Activated T-cell treated with anti-CD3 and anti-CD28 coated beads for 4 hours (primary cell): Measurements from ENCODE around the gene PLB1.
"Not testable (repeated sequence)": the region's sequence is repeated elsewhere in the genome, so short reads cannot be mapped to it uniquely, and the experiment has no call there.

Experiments used
- DNase-seq: peaks from one replicate; pipeline ENCODE4 v3.0.0-alpha.2; 2020

The PLB1 gene

DNA sequence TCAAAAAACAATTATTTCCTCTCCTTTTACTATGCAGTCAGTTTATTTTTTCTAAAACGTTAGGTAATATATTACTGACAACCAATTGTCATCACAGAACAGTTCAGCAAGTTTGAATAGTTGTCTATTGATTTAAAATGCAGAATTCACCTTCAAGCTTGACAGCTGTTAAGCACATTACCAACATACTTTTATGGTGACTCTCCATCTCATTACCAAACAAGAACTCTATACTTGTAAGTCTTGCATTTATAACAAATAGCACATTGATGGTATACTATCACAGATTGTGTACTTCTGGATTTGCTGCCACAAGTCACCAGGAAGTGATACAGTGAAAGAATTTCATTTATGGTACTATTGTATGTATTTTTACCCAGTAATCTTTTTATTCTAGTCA is 156.4 kb downstream of the PLB1 start:
- DNase-seq = no peak

DNA sequence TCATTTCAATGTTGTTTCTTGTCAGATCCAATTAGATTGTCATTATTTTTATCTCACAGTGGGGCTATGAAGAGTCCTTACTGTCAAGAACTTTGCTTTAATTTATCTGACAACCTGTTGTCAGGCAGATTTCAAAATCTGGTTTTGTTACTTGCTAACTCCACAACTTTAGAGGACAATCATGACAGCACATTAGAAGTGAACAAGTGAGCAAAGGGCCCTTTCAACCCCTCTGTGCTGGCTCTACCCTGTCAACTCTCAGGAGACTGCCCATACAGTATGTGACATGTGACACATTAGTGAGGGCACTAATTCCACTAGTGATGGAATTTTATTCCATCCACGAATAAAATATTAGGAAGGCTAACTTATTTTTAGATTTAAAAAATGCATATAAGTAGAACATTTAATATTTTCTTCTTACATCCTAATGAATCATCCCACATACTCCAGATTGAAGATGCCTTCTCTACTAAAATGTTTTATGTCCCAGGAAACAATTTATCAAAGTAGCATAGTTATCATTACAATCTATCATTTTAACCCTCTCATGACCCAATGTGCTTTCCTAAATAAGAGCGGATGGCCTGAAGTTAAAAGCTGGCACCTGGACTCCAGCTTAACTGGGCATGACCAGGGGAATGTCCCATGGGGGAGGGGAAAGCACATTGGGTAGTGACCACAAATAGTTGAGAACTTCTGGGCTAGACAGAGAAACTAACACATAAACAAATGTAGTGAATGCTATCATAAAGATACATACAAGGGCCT is 158.2 kb downstream of the PLB1 start:
- no peak for DNase-seq

GRCh38 chr2:28654663-28655320 is 158.9 kb downstream of the PLB1 start:
- DNase-seq = no peak

DNA sequence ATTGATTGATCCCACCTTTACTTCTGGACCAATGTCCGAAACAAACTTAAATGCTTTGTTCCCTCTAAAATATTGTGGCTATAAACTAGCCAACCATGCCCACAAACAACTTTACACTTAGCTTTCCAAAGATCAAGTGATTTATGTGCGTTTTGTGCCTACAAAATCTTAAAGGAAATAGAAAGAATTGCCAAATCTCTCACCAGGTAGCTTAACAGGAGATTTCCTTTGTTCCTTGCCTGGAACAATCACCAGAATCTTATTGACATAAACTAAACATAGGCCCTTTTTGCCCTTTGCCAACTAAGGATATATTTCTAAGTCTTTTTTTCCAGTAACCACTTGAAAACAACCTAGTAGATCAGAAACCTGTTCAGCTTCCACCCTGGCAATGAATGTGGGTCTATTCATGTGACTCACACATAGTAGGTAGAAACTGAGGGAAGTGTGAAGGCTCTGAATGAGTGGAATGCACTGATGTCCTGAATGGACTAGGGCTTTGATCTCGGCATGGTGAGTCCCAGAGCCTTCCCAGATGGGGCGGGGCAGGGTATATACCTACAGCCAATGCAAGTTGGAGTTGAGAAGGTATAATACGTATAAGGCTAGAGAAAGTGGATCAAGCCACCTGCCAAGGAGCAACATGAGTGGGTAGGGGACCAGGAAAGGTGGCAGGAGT is 161.2 kb downstream of the PLB1 start:
- DNase-seq = no peak

GRCh38 chr2:28658369-28658768 is 162.5 kb downstream of the PLB1 start:
- no peak for DNase-seq

- DNase-seq = no peak
These were observed 163.3 kb downstream of the PLB1 start for GRCh38 chr2:28659127-28659526.

GRCh38 chr2:28661589-28662001 is 165.7 kb downstream of the PLB1 start:
- DNase-seq = no peak

GRCh38 chr2:28662044-28662443 is 166.2 kb downstream of the PLB1 start:
- no peak for DNase-seq

DNA sequence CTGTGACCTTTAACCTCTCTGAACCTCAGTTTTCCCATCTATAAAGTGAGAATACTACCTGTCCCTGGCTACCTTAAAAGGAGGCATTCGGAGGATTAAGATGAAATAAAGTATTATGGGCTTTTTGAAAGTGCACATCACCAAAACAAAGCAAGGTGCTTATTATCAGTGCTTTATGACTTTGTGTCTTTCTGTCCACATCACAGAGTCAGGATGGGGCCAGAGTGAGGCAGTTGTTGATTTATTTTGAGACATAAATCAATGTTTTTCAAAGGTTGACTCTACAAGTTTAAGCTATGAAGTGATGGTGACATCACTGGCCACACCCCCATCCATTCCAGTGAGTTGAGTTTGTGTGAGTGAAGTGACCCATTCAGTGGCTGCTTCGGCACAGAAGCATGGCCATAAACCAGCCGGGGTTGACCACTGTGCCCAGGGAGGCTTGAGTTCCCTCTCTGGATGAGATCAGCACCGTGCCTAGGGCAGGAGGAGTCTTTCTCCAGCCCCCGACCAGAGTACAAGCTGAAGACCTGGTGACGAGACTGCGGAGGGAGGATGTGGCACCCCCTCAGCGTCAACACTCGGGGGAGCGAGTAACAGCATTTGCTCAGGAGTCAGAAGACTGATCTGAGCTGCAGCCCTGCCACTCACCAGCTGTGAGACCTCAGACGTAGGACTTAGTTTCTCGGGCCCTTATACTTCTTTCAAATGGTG is 166.8 kb downstream of the PLB1 start:
- no peak for DNase-seq

DNA sequence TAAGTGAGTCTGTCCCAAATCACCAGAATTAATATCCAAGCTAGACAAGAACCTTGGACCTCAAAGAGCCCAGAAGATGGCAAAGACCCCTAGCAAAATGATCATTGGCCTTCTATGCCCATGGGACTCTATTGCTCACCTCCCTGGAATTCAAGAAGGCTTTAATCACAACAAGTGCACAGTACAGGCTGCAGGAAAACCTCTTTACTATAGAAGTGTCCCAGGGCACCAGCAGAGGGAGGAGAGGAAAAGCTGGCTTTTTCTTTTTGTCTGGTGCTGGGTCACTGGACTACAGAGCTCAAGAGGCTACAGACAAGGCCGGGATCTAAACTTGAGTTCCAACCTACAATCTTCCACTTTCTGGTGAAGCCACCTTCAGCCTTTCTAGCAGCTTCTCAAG is 167.5 kb downstream of the PLB1 start:
- no peak for DNase-seq

GRCh38 chr2:28664120-28664842 is 168.4 kb downstream of the PLB1 start:
- no peak for DNase-seq

- no peak for DNase-seq
These were observed 169.3 kb downstream of the PLB1 start for GRCh38 chr2:28665041-28665704.

GRCh38 chr2:28665811-28666377 is 170.0 kb downstream of the PLB1 start:
- not testable (repeated sequence) for DNase-seq

GRCh38 chr2:28666496-28667184 is 170.8 kb downstream of the PLB1 start:
- no peak for DNase-seq

GRCh38 chr2:28667261-28667660 is 171.4 kb downstream of the PLB1 start:
- no peak for DNase-seq

DNA sequence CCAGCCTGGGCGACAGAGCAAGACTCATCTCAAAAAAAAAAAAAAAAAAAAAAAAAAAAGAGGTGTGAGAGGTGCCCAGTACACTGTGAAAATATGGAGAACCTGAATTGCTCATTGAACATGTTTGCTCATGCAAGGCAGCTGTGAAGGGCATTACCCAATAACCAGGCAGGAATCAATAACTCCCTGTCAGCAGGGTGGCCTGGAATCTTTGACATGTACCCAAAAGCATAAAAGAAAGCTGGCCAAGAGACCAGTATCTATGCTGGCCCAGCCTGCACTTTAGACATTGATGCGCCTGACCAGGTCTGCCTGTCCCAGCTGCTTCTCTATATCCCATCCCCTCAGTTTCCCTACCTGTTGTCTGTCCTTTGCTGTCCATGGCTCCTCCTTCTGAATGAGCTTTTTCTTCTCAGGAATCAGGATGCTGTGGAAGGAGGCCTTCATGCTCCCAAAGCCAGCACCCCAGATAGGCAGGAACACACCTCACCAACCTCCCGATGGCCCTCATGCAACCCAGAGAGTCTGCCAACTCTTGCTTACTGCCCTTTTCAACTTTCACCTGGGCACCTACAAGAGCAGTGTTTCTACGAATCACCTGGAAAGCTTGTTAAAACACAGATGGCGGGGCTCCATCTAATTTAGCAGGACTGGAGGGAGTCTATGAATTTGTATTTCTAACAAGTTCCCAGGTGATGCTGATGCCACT is 172.4 kb downstream of the PLB1 start:
- no peak for DNase-seq

- DNase-seq = no peak
These were observed 173.0 kb downstream of the PLB1 start for GRCh38 chr2:28668880-28669279.

DNA sequence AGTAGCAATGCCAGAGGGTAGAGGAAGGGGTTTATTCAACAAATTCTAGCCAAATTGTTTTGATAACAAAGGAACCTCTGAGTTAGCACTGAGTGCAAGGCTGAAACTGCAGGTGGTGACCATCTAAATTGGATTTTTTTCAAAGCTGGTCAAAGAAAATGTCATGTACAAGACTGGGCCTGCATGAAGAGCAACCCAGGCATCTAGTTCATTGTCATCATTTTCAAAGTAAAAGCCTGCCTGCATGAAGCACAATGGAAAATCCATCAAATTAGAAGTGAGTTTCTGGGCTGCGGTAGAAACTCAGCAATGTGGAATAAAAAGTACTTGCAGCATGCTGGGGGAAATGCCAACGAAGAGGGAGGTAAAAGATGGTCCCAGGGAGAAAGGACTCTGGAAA is 175.0 kb downstream of the PLB1 start:
- no peak for DNase-seq

DNA sequence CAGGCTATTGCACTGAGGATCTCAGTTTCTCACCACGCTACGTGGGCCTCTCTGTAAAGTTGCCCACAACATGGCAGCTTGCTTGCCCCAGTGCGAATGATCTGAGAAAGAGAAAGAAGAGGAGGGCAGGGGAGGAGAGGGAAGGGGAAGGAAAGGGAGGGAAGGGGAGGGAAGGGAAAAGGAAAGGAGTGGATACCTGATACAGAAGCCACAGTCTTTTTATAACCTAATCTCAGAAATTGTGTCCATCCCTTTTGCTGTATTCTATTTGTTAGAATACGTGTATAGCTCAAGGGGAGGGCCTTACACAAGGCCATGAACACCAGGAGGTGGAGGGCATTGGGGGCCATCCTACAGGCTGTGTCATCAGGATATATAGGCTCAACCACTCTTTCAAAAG is 177.5 kb downstream of the PLB1 start:
- no peak for DNase-seq

DNA sequence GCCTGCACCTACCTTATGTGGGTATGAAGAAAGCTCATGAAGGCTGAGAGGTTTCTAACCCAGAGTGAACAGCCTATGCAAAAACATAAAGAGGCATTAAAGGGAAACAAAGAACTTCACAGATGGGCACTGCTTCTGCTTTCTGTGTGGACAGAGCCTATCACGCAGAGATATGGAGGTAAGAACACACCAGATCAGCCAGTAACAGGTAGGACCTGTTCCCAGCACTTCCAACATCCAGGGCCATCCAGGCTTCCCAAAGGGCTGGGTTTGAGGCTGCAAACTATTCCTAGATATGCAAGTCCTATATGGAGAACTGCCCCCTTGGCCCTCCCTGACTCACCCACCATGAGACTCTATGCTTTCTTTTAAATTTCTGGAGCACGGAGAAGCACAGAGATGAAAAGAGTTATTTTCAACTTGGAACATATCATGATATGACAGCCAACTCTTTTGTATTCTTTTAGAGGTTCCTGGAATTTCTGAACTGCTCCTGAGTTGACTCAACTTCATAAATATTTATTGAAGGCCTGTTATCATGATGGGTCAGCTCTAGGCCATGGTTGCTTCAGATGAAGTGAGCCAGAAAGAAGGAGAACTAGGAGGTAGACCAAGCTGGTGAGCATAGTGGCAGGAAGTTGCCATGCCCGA is 178.3 kb downstream of the PLB1 start:
- no peak for DNase-seq
